GM19324 (cell line): Measurements from ENCODE around the gene CHN2.

Experiments
- ATAC-seq: cut with Tn5 transposase; IDR thresholded peaks from one replicate; pipeline ENCODE4 v1.9.1; 2021; ENCODE audit warnings: mild to moderate bottlenecking, moderate library complexity; ENCODE audit not compliant: unreplicated experiment, low FRiP score

Gene CHN2

GRCh38 chr7:29302666-29303395, 108.3 kb downstream of the CHN2 start:
- no peak for ATAC-seq

DNA sequence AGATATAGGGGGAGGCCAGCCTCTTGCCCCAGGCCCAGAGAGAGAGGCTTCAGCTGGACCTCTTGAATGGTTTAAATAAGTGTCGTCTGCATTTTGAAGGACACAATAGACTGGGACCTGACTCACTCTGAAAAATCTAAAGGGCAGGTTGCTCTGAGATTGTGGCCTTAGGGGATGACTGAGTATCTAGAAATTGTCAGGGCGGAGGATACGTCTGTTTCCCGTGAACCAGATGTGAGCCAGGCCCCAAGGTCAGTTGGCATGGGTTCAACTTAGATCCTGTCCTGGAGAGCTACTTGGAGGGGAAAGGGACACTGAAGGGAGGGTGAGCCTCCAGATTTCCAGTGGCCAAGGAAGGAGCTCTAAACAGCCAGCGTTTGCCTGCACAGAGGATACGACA, 110.2 kb downstream of the CHN2 start:
- no peak for ATAC-seq

DNA sequence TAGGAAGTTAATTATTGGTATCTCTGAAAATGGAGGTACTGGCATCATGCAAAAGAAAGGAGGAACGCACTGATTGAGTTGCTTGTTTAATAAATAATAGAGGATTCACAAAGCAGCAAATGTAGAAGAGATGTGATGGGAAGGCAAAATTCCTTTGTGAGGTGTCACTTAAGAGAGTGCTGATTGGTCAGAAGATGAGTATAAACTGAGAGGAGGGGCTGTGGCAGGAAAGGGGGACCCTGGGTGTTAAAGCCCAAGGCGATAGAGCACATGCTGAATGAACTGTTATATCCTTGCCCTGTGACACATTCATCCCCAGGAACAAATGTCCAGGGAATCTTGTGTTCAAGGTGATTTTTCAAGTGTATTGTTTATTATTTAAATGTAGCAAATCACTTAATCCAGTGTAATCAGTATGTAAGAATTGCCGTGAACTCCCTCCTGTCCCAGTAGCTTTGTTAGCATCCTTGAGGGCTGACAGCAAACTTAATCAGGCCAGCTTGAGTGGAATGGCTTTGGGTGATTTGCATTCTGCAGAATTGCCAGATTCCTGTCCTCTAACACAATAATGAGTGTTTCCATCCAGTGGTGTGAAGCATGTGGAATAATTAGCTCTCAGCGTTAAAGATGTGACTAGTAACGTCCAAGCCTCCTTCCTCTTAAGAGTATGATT, 111.9 kb downstream of the CHN2 start:
- ATAC-seq = no peak

- ATAC-seq = no peak
Measured at GRCh38 chr7:29308424-29308823, 113.8 kb downstream of the CHN2 start.

GRCh38 chr7:29309041-29309854, 114.7 kb downstream of the CHN2 start:
- ATAC-seq = no peak

DNA sequence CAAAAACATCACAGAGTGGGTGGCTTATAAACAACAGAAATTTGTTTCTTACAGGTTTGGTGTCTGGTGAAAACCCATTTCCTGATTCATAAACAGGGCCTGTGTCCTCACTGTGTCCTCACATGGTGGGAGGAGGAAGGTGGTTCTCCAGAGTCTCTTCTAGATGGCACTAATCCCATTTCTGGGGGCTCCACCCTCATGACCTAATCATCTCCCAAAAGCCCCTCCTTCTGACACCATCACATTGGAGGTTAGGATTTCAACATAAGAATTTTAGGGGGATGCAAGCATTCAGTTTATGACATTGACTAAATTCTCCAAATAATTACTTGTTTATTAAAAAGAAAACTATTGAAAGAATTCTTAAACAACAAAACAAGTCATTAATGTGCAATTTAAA, 116.0 kb downstream of the CHN2 start:
- no peak for ATAC-seq

- no peak for ATAC-seq
Measured at GRCh38 chr7:29311314-29311713, 116.7 kb downstream of the CHN2 start.

DNA sequence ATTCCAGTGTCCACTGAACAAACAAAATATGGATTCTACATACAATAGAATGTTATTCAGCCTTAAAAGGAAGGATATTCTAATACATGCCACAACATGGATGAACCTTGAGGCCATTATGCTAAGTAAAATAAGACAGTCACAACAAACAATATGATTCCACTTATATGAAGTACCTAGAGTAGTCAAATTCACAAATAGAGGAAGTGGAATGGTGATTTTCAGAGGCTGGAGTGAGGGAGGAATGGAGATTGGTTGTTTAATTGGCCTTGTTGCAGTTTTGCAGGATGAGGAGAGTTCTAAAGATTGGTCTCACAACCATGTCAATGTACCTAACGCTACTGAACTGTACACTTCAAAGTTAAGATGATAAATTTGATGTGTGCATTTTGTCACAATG, 119.6 kb downstream of the CHN2 start:
- ATAC-seq = no peak

- no peak for ATAC-seq
Measured at GRCh38 chr7:29315122-29315891, 120.7 kb downstream of the CHN2 start.

DNA sequence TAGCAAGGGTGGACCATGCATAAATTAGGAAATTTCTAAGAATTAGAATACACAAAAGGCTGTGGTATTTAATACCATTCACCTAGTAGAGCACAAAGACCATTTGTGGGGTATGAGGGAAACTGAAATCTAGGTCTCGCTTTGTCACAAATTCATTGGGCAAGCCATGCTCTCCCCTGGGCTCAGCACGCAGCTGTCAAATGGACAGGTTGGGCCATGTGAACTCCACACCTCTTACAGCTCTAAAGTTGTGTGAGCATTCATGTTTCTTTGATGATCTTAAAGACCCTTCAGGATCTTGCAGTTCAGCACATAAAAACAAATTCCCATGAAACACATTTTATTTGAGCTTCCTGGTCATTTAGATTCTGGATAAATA, 121.3 kb downstream of the CHN2 start:
- no peak for ATAC-seq

DNA sequence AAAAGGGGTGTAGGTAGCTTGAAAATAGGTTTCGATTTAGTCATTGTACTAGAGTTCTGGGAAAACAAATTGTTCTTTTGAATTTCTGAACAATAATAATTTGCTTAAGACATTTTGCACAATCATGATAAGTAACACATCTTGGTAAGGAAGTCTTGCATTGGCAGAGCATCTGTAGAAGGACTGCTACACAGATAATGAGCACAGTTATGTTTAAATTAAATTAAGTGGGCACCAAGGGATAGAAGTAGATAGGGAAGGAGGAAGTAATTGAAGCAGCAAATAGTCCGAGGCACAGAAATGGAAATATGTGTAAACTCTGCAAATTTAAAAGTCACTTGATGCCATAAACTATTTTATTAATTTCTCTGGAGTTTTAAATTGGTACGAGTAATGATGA, 122.4 kb downstream of the CHN2 start:
- ATAC-seq = no peak

GRCh38 chr7:29318853-29319718, 124.5 kb downstream of the CHN2 start:
- ATAC-seq = no peak

GRCh38 chr7:29319719-29320521, 125.3 kb downstream of the CHN2 start:
- no peak for ATAC-seq

- no peak for ATAC-seq
Measured at GRCh38 chr7:29320577-29320976, 126.0 kb downstream of the CHN2 start.

DNA sequence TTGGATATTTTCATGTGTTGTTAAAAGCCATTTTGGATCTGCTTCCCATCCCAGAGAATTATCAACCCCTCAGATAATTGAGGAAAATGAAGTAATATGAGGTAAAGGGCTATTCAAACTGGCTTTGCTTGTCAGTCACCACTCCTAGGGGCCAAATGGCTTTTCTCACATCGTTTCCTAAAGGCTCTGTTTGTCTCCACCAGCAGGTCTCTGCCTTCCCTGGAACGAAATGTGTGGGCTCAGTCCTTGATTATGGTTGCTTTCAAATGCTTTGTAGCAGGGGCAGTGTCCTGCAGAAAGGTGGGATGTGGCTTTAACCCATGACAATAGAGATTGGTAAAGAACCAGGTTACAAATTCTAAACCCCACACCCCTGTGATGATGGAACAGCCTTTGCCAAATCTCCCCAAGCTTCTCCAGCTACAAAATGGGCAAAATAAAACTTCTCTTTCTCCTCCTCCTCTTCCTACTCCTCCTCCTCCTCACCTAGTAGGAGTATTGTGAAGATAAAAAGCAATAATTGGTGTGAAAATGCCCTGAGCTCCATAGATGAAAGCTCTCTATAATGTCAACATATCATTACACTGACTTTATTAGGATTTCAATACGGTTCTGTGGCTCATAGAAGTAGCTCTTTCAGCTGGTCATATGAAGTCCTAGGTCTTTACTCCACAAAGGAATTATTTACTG, 127.6 kb downstream of the CHN2 start:
- no peak for ATAC-seq

GRCh38 chr7:29325476-29325875, 130.9 kb downstream of the CHN2 start:
- ATAC-seq = no peak

DNA sequence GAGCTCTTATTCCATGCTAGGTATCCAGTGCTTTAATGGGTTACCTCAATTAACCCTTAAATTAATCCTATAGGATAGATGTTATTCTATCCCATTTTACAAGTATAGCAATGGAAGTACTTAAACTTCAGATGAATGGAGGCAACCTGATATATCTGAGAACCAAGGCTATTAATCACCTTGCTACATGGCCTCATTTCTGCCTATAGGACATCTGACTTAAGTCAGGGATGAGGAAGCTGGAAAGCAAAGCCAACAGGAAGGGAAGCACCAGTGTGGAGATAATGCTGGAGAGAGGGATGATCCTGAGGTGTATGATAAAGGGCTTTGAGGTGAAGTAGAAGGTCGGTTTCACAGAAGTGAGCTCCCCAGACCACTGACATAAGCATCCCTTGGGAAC, 132.3 kb downstream of the CHN2 start:
- ATAC-seq = no peak

- no peak for ATAC-seq
Measured at GRCh38 chr7:29327455-29327854, 132.9 kb downstream of the CHN2 start.
